ACC112 (cell line): Measurements from ENCODE around the gene GALNT7.

Source experiments
- H2AFZ ChIP-seq: fragments of 200-600 bp; sonication (generic); one replicate; pipeline ENCODE4 v1.6.0; 2017; ENCODE audit warnings: antibody characterized with exemption, low read length; ENCODE audit not compliant: unreplicated experiment
- H3K27ac ChIP-seq: fragments of 200-600 bp; sonication (generic); 2 replicates; pipeline ENCODE4 v1.5.1; 2014; ENCODE audit warnings: low read depth, mild to moderate bottlenecking, antibody characterized with exemption, low read length, moderate library complexity
- H3K27me3 ChIP-seq: fragments of 200-600 bp; sonication (generic); 2 replicates; pipeline ENCODE4 v1.6.1; 2014; ENCODE audit warnings: mild to moderate bottlenecking, antibody characterized with exemption, low read length, moderate library complexity, mixed read lengths; ENCODE audit not compliant: insufficient read depth
- H3K36me3 ChIP-seq: fragments of 200-600 bp; sonication (generic); 2 replicates; pipeline ENCODE4 v1.6.1; 2016; ENCODE audit warnings: mild to moderate bottlenecking, antibody characterized with exemption, low read length, moderate library complexity, mixed read lengths; ENCODE audit not compliant: insufficient read depth
- H3K4me1 ChIP-seq: fragments of 200-600 bp; sonication (generic); one replicate; pipeline ENCODE4 v1.6.1; 2016; ENCODE audit warnings: low read length, mixed read lengths; ENCODE audit not compliant: insufficient read depth, unreplicated experiment, control insufficient read depth
- H3K4me3 ChIP-seq: fragments of 200-600 bp; sonication (generic); 2 replicates; pipeline ENCODE4 v1.5.1; 2014; ENCODE audit warnings: mild to moderate bottlenecking, low read depth, low read length
- H3K79me2 ChIP-seq: fragments of 200-600 bp; sonication (generic); one replicate; pipeline ENCODE4 v1.6.0; 2016; ENCODE audit warnings: low read length; ENCODE audit not compliant: control insufficient read depth, unreplicated experiment, insufficient read depth

Gene GALNT7

GRCh38 chr4:173343832-173344397, 175.3 kb downstream of the GALNT7 start:
- H3K4me1 ChIP-seq = peaks cover 17% of the 10 kb centered on the region
- no peak overlapping the region for H3K27ac ChIP-seq
- H3K79me2 ChIP-seq = no peaks in the 10 kb centered on the region
- no peaks in the 10 kb centered on the region for H3K36me3 ChIP-seq
- no peaks in the 10 kb centered on the region for H3K27me3 ChIP-seq
- no peak overlapping the region for H3K4me3 ChIP-seq
- H2AFZ ChIP-seq = no peak overlapping the region

GRCh38 chr4:173345648-173346047, 177.0 kb downstream of the GALNT7 start:
- H3K79me2 ChIP-seq = no peaks in the 10 kb centered on the region
- H3K27ac ChIP-seq = no peak overlapping the region
- H3K4me3 ChIP-seq = peak overlapping the region; percentile 4; the same call in 1 of the 2 replicates
- no peaks in the 10 kb centered on the region for H3K36me3 ChIP-seq
- peaks cover 17% of the 10 kb centered on the region for H3K4me1 ChIP-seq
- H2AFZ ChIP-seq = no peak overlapping the region
- H3K27me3 ChIP-seq = no peaks in the 10 kb centered on the region

- H3K27ac ChIP-seq = no peak overlapping the region
- H3K36me3 ChIP-seq = no peaks in the 10 kb centered on the region
- H2AFZ ChIP-seq = no peak overlapping the region
- H3K27me3 ChIP-seq = no peaks in the 10 kb centered on the region
- H3K79me2 ChIP-seq = no peaks in the 10 kb centered on the region
- peaks cover 17% of the 10 kb centered on the region for H3K4me1 ChIP-seq
- H3K4me3 ChIP-seq = peak overlapping the region; percentile 5; the same call in 1 of the 2 replicates
These were observed 177.5 kb downstream of the GALNT7 start for GRCh38 chr4:173346074-173346473.

- H3K36me3 ChIP-seq = no peaks in the 10 kb centered on the region
- no peak overlapping the region for H3K4me3 ChIP-seq
- no peaks in the 10 kb centered on the region for H3K27me3 ChIP-seq
- H3K27ac ChIP-seq = no peak overlapping the region
- peaks cover 17% of the 10 kb centered on the region for H3K4me1 ChIP-seq
- H2AFZ ChIP-seq = no peak overlapping the region
- H3K79me2 ChIP-seq = no peaks in the 10 kb centered on the region
These were observed 178.9 kb downstream of the GALNT7 start for GRCh38 chr4:173347467-173347866.

- Histone ChIP-seq H2AFZ (no peak overlapping the region), H3K4me3 (no peak overlapping the region), H3K4me1 (no peaks in the 10 kb centered on the region), H3K27me3 (no peaks in the 10 kb centered on the region), H3K27ac (no peak overlapping the region), H3K36me3 (no peaks in the 10 kb centered on the region), H3K79me2 (no peaks in the 10 kb centered on the region)
These were observed 189.3 kb downstream of the GALNT7 start for GRCh38 chr4:173357939-173358338.

- no peaks in the 10 kb centered on the region for H3K36me3 ChIP-seq
- peaks cover 4% of the 10 kb centered on the region for H3K79me2 ChIP-seq
- no peak overlapping the region for H3K4me3 ChIP-seq
- no peaks in the 10 kb centered on the region for H3K27me3 ChIP-seq
- H3K4me1 ChIP-seq = peaks cover 3% of the 10 kb centered on the region
- H3K27ac ChIP-seq = no peak overlapping the region
- H2AFZ ChIP-seq = no peak overlapping the region
These were observed 192.1 kb downstream of the GALNT7 start for GRCh38 chr4:173360587-173361221.

GRCh38 chr4:173362666-173363065, 194.1 kb downstream of the GALNT7 start:
- no peak overlapping the region for H3K27ac ChIP-seq
- H3K4me1 ChIP-seq = peaks cover 14% of the 10 kb centered on the region
- H3K27me3 ChIP-seq = no peaks in the 10 kb centered on the region
- no peak overlapping the region for H2AFZ ChIP-seq
- H3K79me2 ChIP-seq = peaks cover 8% of the 10 kb centered on the region
- no peaks in the 10 kb centered on the region for H3K36me3 ChIP-seq
- no peak overlapping the region for H3K4me3 ChIP-seq

- H3K27ac ChIP-seq = no peak overlapping the region
- H3K36me3 ChIP-seq = no peaks in the 10 kb centered on the region
These were observed 196.9 kb downstream of the GALNT7 start for GRCh38 chr4:173365359-173365996.

GRCh38 chr4:173367285-173367684, 198.7 kb downstream of the GALNT7 start:
- Histone ChIP-seq H3K79me2 (peaks cover 25% of the 10 kb centered on the region), H3K36me3 (no peaks in the 10 kb centered on the region), H3K4me3 (peak overlapping the region; percentile 65), H2AFZ (no peak overlapping the region), H3K27me3 (no peaks in the 10 kb centered on the region), H3K27ac (peak overlapping the region; percentile 41), H3K4me1 (peaks cover 14% of the 10 kb centered on the region)

More at GRCh38 chr4:173365359-173365996, 196.9 kb downstream of the GALNT7 start:
- Histone ChIP-seq H3K79me2 (peaks cover 13% of the 10 kb centered on the region), H2AFZ (no peak overlapping the region), H3K4me1 (peaks cover 14% of the 10 kb centered on the region), H3K4me3 (no peak overlapping the region), H3K27me3 (no peaks in the 10 kb centered on the region)

- Histone ChIP-seq H3K27me3 (no peaks in the 10 kb centered on the region), H3K36me3 (no peaks in the 10 kb centered on the region), H3K4me3 (peak overlapping the region; percentile 65), H3K4me1 (peaks cover 14% of the 10 kb centered on the region), H2AFZ (peak overlapping the region; percentile 23), H3K27ac (peak overlapping the region; percentile 41), H3K79me2 (peaks cover 32% of the 10 kb centered on the region)
These were observed 199.3 kb downstream of the GALNT7 start for GRCh38 chr4:173367946-173368345.

- H3K4me1 ChIP-seq = peaks cover 17% of the 10 kb centered on the region
- H3K4me3 ChIP-seq = peak overlapping the region; percentile 79
- H3K36me3 ChIP-seq = no peaks in the 10 kb centered on the region
- peak overlapping the region; percentile 96 for H3K27ac ChIP-seq
- peaks cover 49% of the 10 kb centered on the region for H3K79me2 ChIP-seq
- H2AFZ ChIP-seq = peak overlapping the region; percentile 76
- H3K27me3 ChIP-seq = no peaks in the 10 kb centered on the region
These were observed 201.5 kb downstream of the GALNT7 start for GRCh38 chr4:173370130-173370476.
